Transverse colon (tissue), 4 donors: ENCODE data around the gene SRPK2. TPM values are rescaled to one million over a fixed set of nuclear protein-coding genes. Genes with fewer than 3 reads are reported as not detected.
"Not testable (repeated sequence)": the region's sequence is repeated elsewhere in the genome, so short reads cannot be mapped to it uniquely, and the experiment has no call there.

ENCODE experiments used
- DNase-seq: peaks from one replicate; pipeline ENCODE4 v3.0.0-alpha.2; 2019
- H3K27ac ChIP-seq, 4 donors: fragments of 200-600 bp; sonication (generic); 2 replicates each; pipeline ENCODE4 v1.5.1; 2016 to 2018; ENCODE audit warnings: inconsistent platforms in 4 of 4
- H3K27me3 ChIP-seq: fragments of 200-600 bp; sonication (generic); 2 replicates; pipeline ENCODE4 v1.5.1; 2017; ENCODE audit warnings: inconsistent platforms
- H3K36me3 ChIP-seq, 4 donors: fragments of 200-600 bp; sonication (generic); 2 replicates each; pipeline ENCODE4 v1.5.1; 2017 to 2019; ENCODE audit warnings: inconsistent platforms in 4 of 4
- H3K4me1 ChIP-seq, 4 donors: fragments of 200-600 bp; sonication (generic); 2 replicates each; pipeline ENCODE4 v1.5.1; 2017 to 2020; ENCODE audit warnings: inconsistent platforms in 4 of 4
- H3K4me3 ChIP-seq, 4 donors: fragments of 200-600 bp; sonication (generic); 1 replicate in 1 of 4; 2 replicates in 3 of 4; pipeline versions ENCODE4 v1.5.1 to v1.6.1; 2017 to 2019; ENCODE audit warnings: inconsistent platforms in 4 of 4
- H3K9me3 ChIP-seq, 2 donors: fragments of 200-600 bp; sonication (generic); 2 replicates each; pipeline ENCODE4 v1.5.1; 2017 to 2019; ENCODE audit warnings: inconsistent platforms in 2 of 2
- CTCF ChIP-seq, 5 experiments: fragments of 200-600 bp in 3 of 5; fragments of 450-650 bp in 2 of 5; sonication (generic) in 3 of 5; IDR thresholded peaks; 1 replicate in 2 of 5; 2 replicates in 3 of 5; pipeline ENCODE4 v1.5.1; 2016 to 2017; ENCODE audit warnings: antibody characterized with exemption in 5 of 5, inconsistent platforms in 3 of 5, mild to moderate bottlenecking in 2 of 5, moderate library complexity in 1 of 5
- EP300 ChIP-seq: sonication (generic); formaldehyde crosslinking; IDR thresholded peaks from one replicate; pipeline ENCODE4 v1.6.1; 2017; ENCODE audit warnings: antibody characterized with exemption, low read depth
- POLR2A ChIP-seq: fragments of 450-650 bp; IDR thresholded peaks from one replicate; pipeline ENCODE4 v1.6.1; 2016; ENCODE audit warnings: antibody characterized with exemption, mild to moderate bottlenecking, moderate library complexity
- POLR2AphosphoS5 ChIP-seq, 3 donors: sonication (generic); formaldehyde crosslinking; IDR thresholded peaks; one replicate each; pipeline ENCODE4 v1.6.1; 2016; ENCODE audit warnings: antibody characterized with exemption in 3 of 3
- WGBS, 2 donors: methylation state at CpG; one replicate each; pipeline ENCODE4 v1.1.5; 2018; ENCODE audit warnings: low coverage in 1 of 2; 5-methylcytosine and 5-hydroxymethylcytosine counted together
- in situ Hi-C, 4 donors: fragments of 200-750 bp; cut with MboI; loops; one replicate each; pipeline versions ENCODE4 v1.15.0 to v1.15.1; 2017; ENCODE audit warnings: low sequenced_read_pairs in 3 of 4, low pct_ligation_motif_present in 1 of 4, low pct_unique_long_range_greater_than_20kb in 1 of 4
- intact Hi-C: fragments of 100-400 bp; cut with DNase I; formaldehyde crosslinking; loops from one replicate; pipeline ENCODE4 v1.15.1; 2023; ENCODE audit warnings: low total_unique reads
- total RNA-seq, 4 donors: library from RNA; depleted of rRNA; stranded (reverse); fragments of >200 nt; gene quantifications; one replicate each; pipeline ENCODE4 v1.1.0, GENCODE V29; 2016

The SRPK2 gene
- total RNA-seq, 4 donors from 2014 or later: 18.3 to 93.1 (median 43.8) TPM

GRCh38 chr7:105339404-105340323, 49.1 kb downstream of the SRPK2 start:
- no peak for DNase-seq
- in situ Hi-C loops: no loop called here
- no peak for TF ChIP-seq EP300
- TF ChIP-seq POLR2AphosphoS5 (IDR thresholded peaks at IDR 0.05): no peak
- no peak for TF ChIP-seq CTCF (IDR thresholded peaks at IDR 0.05)
- no peak for TF ChIP-seq POLR2A
- 88 to 98% methylated on average over 8 to 12 of the region's 12 CpGs for WGBS, 2 donors
- Histone ChIP-seq H3K4me3 (no peak overlapping the region), H3K9me3 (no peaks in the 10 kb centered on the region), H3K36me3 (no peaks in the 10 kb centered on the region), H3K27ac (no peak overlapping the region), H3K27me3 (no peaks in the 10 kb centered on the region), H3K4me1 (peaks cover 0 to 4% (median 0%) of the 10 kb centered on the region in 4 donors)
- intact Hi-C loops: no loop called here

GRCh38 chr7:105337529-105337928, 51.2 kb downstream of the SRPK2 start:
- Histone ChIP-seq H3K9me3 (no peaks in the 10 kb centered on the region), H3K27ac (no peak overlapping the region), H3K4me3 (no peak overlapping the region), H3K36me3 (no peaks in the 10 kb centered on the region), H3K27me3 (no peaks in the 10 kb centered on the region), H3K4me1 (peaks cover 0 to 4% (median 0%) of the 10 kb centered on the region in 4 donors)
- DNase-seq: no peak
- WGBS, 2 donors: 68 to 85% methylated on average over 2 to 4 of the region's 4 CpGs
- intact Hi-C loops: no loop called here
- TF ChIP-seq EP300: no peak
- no peak for TF ChIP-seq POLR2AphosphoS5 (IDR thresholded peaks at IDR 0.05)
- no peak for TF ChIP-seq POLR2A
- no peak for TF ChIP-seq CTCF (IDR thresholded peaks at IDR 0.05)
- in situ Hi-C loops: no loop called here

GRCh38 chr7:105336009-105336408, 52.7 kb downstream of the SRPK2 start:
- H3K27ac ChIP-seq: no peak overlapping the region
- peaks cover 0 to 4% (median 0%) of the 10 kb centered on the region in 4 donors for H3K4me1 ChIP-seq
- no peaks in the 10 kb centered on the region for H3K9me3 ChIP-seq
- no peaks in the 10 kb centered on the region for H3K36me3 ChIP-seq
- intact Hi-C loops: no loop called here
- DNase-seq: no peak
- H3K4me3 ChIP-seq: no peak overlapping the region
- WGBS, 2 donors: 20 to 27% methylated on average over 1 of the region's 1 CpG
- in situ Hi-C loops: no loop called here
- TF ChIP-seq CTCF (IDR thresholded peaks at IDR 0.05) (peak; percentile 26 to 50 (median 41)), POLR2A (no peak)
- H3K27me3 ChIP-seq: no peaks in the 10 kb centered on the region

GRCh38 chr7:105332661-105333060, 56.1 kb downstream of the SRPK2 start:
- H3K4me3 ChIP-seq, H3K27me3 ChIP-seq, in situ Hi-C loops, intact Hi-C loops, DNase-seq, H3K4me1 ChIP-seq, H3K27ac ChIP-seq, H3K9me3 ChIP-seq, H3K36me3 ChIP-seq: not testable (repeated sequence)
- whole genome bisulfite sequencing, 2 donors: 73 to 75% methylated on average over 4 to 5 of the region's 5 CpGs
